Mesothelial cell of epicardium (in vitro differentiated cells): ENCODE measurements around the gene DCLRE1B. TPM values are rescaled to one million over a fixed set of nuclear protein-coding genes. Genes with fewer than 3 reads are reported as not detected.

Source experiments
- DNase-seq, 2 experiments: peaks; one replicate each; pipeline ENCODE4 v3.0.0; 2021; ENCODE audit warnings: low spot score in 2 of 2; ENCODE audit not compliant: unreplicated experiment in 2 of 2
- H3K27ac Mint-ChIP-seq: 2 replicates; pipeline ENCODE4 v1.8.0; 2021; ENCODE audit warnings: mixed read lengths
- H3K27me3 Mint-ChIP-seq: 2 replicates; pipeline ENCODE4 v1.8.0; 2021; ENCODE audit warnings: low read depth, mixed read lengths
- H3K36me3 Mint-ChIP-seq: 2 replicates; pipeline ENCODE4 v1.8.0; 2021; ENCODE audit warnings: mixed read lengths
- H3K4me1 Mint-ChIP-seq: 2 replicates; pipeline ENCODE4 v1.8.0; 2021; ENCODE audit warnings: mixed read lengths
- H3K4me3 Mint-ChIP-seq: 2 replicates; pipeline ENCODE4 v1.8.0; 2021; ENCODE audit warnings: mild to moderate bottlenecking, moderate library complexity, mixed read lengths
- H3K9me3 Mint-ChIP-seq: 2 replicates; pipeline ENCODE4 v1.8.0; 2021; ENCODE audit warnings: mixed read lengths
- total RNA-seq: library from RNA; stranded (reverse); gene quantifications from 3 replicates; pipeline ENCODE4 v1.2.1, GENCODE V29; 2021
- TF ChIP-seq, protein P1 (sequence below): fragments of 200-600 bp; sonication (generic); IDR thresholded peaks from one replicate; pipeline ENCODE4 v1.5.0; 2021; ENCODE audit warnings: antibody characterized with exemption; ENCODE audit not compliant: unreplicated experiment

The DCLRE1B gene
- total RNA-seq, 1 donor from 2014 or later, result 9.5 TPM

DNA sequence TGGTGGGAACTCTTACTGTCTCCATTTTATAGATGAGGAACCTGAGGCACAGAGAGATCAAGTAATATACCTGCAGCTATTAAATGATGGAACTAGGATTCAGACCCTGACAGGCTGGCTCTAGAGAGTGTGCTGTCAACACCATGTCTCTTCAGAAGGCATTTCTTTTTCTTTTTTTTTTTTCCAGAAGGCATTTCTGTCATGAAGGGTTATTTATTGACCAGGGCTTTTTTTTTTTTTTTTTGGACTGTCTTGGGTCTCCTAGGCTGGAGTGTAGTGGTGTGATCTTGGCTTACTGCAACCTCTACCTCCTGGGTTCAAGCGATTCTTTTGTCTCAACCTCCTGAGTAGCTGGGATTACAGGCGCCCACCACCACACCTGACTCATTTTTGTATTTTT lies 46.6 kb downstream of the DCLRE1B start:
- TF ChIP-seq, protein P1, sequence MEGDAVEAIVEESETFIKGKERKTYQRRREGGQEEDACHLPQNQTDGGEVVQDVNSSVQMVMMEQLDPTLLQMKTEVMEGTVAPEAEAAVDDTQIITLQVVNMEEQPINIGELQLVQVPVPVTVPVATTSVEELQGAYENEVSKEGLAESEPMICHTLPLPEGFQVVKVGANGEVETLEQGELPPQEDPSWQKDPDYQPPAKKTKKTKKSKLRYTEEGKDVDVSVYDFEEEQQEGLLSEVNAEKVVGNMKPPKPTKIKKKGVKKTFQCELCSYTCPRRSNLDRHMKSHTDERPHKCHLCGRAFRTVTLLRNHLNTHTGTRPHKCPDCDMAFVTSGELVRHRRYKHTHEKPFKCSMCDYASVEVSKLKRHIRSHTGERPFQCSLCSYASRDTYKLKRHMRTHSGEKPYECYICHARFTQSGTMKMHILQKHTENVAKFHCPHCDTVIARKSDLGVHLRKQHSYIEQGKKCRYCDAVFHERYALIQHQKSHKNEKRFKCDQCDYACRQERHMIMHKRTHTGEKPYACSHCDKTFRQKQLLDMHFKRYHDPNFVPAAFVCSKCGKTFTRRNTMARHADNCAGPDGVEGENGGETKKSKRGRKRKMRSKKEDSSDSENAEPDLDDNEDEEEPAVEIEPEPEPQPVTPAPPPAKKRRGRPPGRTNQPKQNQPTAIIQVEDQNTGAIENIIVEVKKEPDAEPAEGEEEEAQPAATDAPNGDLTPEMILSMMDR, result no peak
- H3K27ac Mint-ChIP-seq, result no peak overlapping the region
- H3K36me3 Mint-ChIP-seq, result peaks cover 9% of the 10 kb centered on the region
- no peak overlapping the region for H3K4me3 Mint-ChIP-seq
- peaks cover 18% of the 10 kb centered on the region for H3K4me1 Mint-ChIP-seq
- no peaks in the 10 kb centered on the region for H3K9me3 Mint-ChIP-seq
- H3K27me3 Mint-ChIP-seq, result no peaks in the 10 kb centered on the region
- no peak for DNase-seq

DNA sequence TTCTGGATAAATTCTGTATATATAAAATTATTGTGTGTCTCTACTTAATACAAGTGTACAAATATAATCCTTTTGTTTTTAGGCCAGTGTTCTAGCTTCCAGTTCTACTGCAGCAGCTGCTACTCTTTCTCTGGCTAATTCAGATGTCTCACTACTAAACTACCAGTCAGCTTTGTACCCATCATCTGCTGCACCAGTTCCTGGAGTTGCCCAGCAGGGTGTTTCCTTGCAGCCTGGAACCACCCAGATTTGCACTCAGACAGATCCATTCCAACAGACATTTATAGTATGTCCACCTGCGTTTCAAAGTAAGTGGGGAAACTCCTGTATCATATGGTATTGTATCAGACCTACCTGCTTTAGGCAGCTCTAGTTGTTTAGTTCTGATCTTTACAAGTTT lies 52.9 kb downstream of the DCLRE1B start:
- no peaks in the 10 kb centered on the region for H3K4me1 Mint-ChIP-seq

DNA sequence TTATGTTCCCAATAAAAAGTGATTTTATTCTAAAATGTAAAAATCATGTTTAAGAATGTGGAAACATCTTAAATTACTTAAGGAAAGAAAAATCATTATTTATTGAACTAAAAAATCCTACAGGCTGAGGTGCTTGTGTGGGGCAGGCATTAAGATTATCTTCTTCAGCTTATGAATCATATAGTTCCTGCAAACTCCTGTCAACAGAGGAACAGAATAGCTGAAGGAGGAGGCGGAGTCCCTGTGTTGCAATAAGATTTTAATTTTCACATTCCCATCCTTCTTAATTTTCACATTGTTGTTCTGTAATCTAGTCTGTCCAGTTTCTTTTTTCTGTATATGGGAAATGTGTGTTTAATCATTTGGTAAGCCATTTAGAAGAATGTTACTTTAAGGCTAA lies 53.6 kb downstream of the DCLRE1B start:
- Mint-ChIP-seq H3K36me3 (peaks cover 36% of the 10 kb centered on the region), H3K4me1 (no peaks in the 10 kb centered on the region), H3K27ac (no peak overlapping the region), H3K9me3 (no peaks in the 10 kb centered on the region), H3K4me3 (no peak overlapping the region), H3K27me3 (no peaks in the 10 kb centered on the region)
- DNase-seq, result no peak
- TF ChIP-seq, protein P1, result no peak

More for the DNA sequence above, 52.9 kb downstream of the DCLRE1B start:
- Mint-ChIP-seq H3K36me3 (peaks cover 31% of the 10 kb centered on the region), H3K9me3 (no peaks in the 10 kb centered on the region), H3K4me3 (no peak overlapping the region), H3K27ac (no peak overlapping the region), H3K27me3 (no peaks in the 10 kb centered on the region)
- DNase-seq, result no peak
- TF ChIP-seq, protein P1, result no peak

DNA sequence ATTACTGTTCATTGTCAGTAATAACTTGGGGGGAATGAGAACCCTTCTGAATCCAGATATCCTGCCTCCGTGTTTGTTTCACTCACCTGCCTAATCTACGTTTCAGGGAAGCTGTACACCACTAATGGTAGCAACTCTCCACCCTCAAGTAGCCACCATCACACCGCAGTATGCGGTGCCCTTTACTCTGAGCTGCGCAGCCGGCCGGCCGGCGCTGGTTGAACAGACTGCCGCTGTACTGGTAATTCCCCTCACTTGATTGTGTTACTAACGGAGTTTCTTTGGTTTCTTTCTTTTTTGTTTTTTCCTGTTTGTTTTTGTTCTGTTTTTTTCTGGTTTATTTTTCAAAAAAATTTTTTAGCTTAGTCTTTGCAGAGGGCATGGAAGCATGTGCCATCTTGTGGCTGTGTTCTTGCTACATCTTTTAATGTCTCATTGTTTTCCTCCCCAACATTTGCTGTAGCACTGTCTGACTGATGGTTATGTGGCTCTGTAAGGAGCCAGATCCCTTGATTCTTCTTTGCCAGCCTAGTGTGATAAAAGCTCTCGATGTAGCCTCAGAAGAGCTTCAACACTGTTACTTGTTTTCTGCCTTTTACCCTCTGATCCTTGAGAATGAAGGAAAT lies 58.3 kb downstream of the DCLRE1B start:
- peaks cover 48% of the 10 kb centered on the region for H3K36me3 Mint-ChIP-seq
- no peak overlapping the region for H3K4me3 Mint-ChIP-seq
- no peak overlapping the region for H3K27ac Mint-ChIP-seq
- DNase-seq, result no peak
- TF ChIP-seq, protein P1, result no peak
- H3K27me3 Mint-ChIP-seq, result no peaks in the 10 kb centered on the region
- peaks cover 9% of the 10 kb centered on the region for H3K9me3 Mint-ChIP-seq
- no peaks in the 10 kb centered on the region for H3K4me1 Mint-ChIP-seq

Other genes starting within 250 kb of the DCLRE1B start
- gene PHTF1, start 145.8 kb upstream of the DCLRE1B start, total RNA-seq, result 22.9 to 26.7 TPM (median 24.2 TPM) in 3 replicates
- 23.7 to 27.7 TPM (median 24.7 TPM) in 3 replicates for gene RSBN1, start 92.8 kb upstream of the DCLRE1B start, total RNA-seq
- gene PTPN22, start 33.6 kb upstream of the DCLRE1B start, total RNA-seq, result 0.11 TPM in 1 of 3 replicates, not detected in the others
- 0.27 to 1.1 TPM (median 0.55 TPM) in 3 replicates for gene BCL2L15, start 17.7 kb upstream of the DCLRE1B start, total RNA-seq
- 26.8 to 31.6 TPM (median 31.6 TPM) in 3 replicates for gene AP4B1, start 527 bp upstream of the DCLRE1B start, total RNA-seq
- gene HIPK1, start 24.0 kb downstream of the DCLRE1B start, total RNA-seq, result 43.6 to 44.5 TPM (median 43.9 TPM) in 3 replicates
- 115 to 119 TPM (median 118 TPM) in 3 replicates for gene OLFML3, start 74.1 kb downstream of the DCLRE1B start, total RNA-seq
- gene SYT6, start 248.5 kb downstream of the DCLRE1B start, total RNA-seq, result 0.09 to 0.29 TPM (median 0.25 TPM) in 3 replicates